HG03342 (cell line): Measurements from ENCODE around the gene LRP2BP.

Experiments
- ATAC-seq: cut with Tn5 transposase; IDR thresholded peaks from one replicate; pipeline ENCODE4 v1.9.1; 2021; ENCODE audit warnings: mild to moderate bottlenecking, moderate library complexity; ENCODE audit not compliant: unreplicated experiment

LRP2BP gene

GRCh38 chr4:185395238-185395955 is at the start of gene LRP2BP:
LRP2BP (minus strand) TSS chr4:185395924; CDS start chr4:185378186, 17,738 bp downstream.
- no peak for ATAC-seq

- ATAC-seq, result no peak
Measured at GRCh38 chr4:185445209-185445608, 49.5 kb upstream of the LRP2BP start.

- ATAC-seq, result no peak
Measured at GRCh38 chr4:185441479-185441878, 45.8 kb upstream of the LRP2BP start.

- peak; percentile 70 for ATAC-seq
Measured at GRCh38 chr4:185437809-185438208, 42.1 kb upstream of the LRP2BP start.

- no peak for ATAC-seq
Measured at GRCh38 chr4:185435466-185435865, 39.7 kb upstream of the LRP2BP start.

- no peak for ATAC-seq
Measured at GRCh38 chr4:185429660-185430059, 33.9 kb upstream of the LRP2BP start.

GRCh38 chr4:185426960-185427688 is 31.4 kb upstream of the LRP2BP start:
- no peak for ATAC-seq

- peak; percentile 91 for ATAC-seq
Measured at GRCh38 chr4:185425647-185426352, 30.1 kb upstream of the LRP2BP start, which contains the start of gene UFSP2. UFSP2 (minus strand) TSS chr4:185425964; CDS start chr4:185425868, 96 bp downstream.

- ATAC-seq, result no peak
Measured at GRCh38 chr4:185424905-185425646, 29.4 kb upstream of the LRP2BP start.

- no peak for ATAC-seq
Measured at GRCh38 chr4:185421366-185422124, 25.8 kb upstream of the LRP2BP start.

GRCh38 chr4:185416955-185417354 is 21.2 kb upstream of the LRP2BP start:
- ATAC-seq, result no peak

- no peak for ATAC-seq
Measured at GRCh38 chr4:185412412-185412811, 16.7 kb upstream of the LRP2BP start.

GRCh38 chr4:185411849-185412248 is 16.1 kb upstream of the LRP2BP start:
- ATAC-seq, result no peak

- no peak for ATAC-seq
Measured at GRCh38 chr4:185408432-185408831, 12.7 kb upstream of the LRP2BP start.

GRCh38 chr4:185405296-185405999 is 9.7 kb upstream of the LRP2BP start:
- peak; percentile 81 for ATAC-seq

- no peak for ATAC-seq
Measured at GRCh38 chr4:185404031-185404430, 8.3 kb upstream of the LRP2BP start.

- ATAC-seq, result no peak
Measured at GRCh38 chr4:185399466-185399865, 3.7 kb upstream of the LRP2BP start.

- no peak for ATAC-seq
Measured at GRCh38 chr4:185398618-185399017, 2.9 kb upstream of the LRP2BP start.

GRCh38 chr4:185396724-185397385 is 1.1 kb upstream of the LRP2BP start, which contains the start of gene ANKRD37:
ANKRD37 (plus strand) TSS chr4:185396841; CDS start chr4:185396924, 83 bp downstream.
- no peak for ATAC-seq
